Measurements from ENCODE around the gene ASTN2. TPM values are rescaled to one million over a fixed set of nuclear protein-coding genes. Genes with fewer than 3 reads are reported as not detected.

The ASTN2 gene
- total and polyA plus RNA-seq, 2 experiments from 2014 or later: 7.0 to 24.6 TPM

DNA sequence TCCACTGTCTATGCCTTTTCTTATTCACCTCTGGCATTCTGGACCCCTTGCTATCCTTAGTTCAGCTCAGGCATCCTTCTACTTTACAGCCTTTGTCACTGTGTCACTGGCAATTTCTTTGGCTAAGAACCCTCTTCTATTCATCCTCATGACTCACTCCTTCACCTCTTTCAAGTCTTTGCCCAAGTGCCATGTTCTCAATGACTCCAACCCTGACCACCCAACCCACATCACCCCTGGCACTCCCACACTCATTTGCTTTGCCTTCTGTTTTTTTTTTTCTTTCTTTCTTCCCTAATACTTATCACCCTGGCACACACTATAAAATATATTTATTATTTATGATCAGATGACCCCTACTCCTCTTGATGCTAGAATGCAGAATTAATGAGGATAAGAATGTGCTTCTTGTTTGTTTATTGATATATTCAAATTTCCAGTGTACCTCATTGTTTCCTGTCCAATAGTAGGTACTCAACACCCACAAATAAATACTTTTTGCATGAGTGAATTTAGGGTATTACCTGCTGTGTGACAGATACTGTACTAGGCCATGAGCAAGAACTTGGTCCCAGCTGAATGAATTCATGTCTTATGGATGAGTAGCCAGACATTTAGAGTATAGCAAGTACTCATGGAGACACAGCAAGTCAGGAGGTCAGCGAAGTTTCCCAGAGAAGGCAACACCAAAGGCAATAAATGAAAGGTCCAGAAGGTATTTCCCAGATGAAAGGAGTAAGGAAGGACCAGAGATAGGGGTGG, 1025.1 kb downstream of the ASTN2 start (continued):
- TF ChIP-seq, protein P1, sequence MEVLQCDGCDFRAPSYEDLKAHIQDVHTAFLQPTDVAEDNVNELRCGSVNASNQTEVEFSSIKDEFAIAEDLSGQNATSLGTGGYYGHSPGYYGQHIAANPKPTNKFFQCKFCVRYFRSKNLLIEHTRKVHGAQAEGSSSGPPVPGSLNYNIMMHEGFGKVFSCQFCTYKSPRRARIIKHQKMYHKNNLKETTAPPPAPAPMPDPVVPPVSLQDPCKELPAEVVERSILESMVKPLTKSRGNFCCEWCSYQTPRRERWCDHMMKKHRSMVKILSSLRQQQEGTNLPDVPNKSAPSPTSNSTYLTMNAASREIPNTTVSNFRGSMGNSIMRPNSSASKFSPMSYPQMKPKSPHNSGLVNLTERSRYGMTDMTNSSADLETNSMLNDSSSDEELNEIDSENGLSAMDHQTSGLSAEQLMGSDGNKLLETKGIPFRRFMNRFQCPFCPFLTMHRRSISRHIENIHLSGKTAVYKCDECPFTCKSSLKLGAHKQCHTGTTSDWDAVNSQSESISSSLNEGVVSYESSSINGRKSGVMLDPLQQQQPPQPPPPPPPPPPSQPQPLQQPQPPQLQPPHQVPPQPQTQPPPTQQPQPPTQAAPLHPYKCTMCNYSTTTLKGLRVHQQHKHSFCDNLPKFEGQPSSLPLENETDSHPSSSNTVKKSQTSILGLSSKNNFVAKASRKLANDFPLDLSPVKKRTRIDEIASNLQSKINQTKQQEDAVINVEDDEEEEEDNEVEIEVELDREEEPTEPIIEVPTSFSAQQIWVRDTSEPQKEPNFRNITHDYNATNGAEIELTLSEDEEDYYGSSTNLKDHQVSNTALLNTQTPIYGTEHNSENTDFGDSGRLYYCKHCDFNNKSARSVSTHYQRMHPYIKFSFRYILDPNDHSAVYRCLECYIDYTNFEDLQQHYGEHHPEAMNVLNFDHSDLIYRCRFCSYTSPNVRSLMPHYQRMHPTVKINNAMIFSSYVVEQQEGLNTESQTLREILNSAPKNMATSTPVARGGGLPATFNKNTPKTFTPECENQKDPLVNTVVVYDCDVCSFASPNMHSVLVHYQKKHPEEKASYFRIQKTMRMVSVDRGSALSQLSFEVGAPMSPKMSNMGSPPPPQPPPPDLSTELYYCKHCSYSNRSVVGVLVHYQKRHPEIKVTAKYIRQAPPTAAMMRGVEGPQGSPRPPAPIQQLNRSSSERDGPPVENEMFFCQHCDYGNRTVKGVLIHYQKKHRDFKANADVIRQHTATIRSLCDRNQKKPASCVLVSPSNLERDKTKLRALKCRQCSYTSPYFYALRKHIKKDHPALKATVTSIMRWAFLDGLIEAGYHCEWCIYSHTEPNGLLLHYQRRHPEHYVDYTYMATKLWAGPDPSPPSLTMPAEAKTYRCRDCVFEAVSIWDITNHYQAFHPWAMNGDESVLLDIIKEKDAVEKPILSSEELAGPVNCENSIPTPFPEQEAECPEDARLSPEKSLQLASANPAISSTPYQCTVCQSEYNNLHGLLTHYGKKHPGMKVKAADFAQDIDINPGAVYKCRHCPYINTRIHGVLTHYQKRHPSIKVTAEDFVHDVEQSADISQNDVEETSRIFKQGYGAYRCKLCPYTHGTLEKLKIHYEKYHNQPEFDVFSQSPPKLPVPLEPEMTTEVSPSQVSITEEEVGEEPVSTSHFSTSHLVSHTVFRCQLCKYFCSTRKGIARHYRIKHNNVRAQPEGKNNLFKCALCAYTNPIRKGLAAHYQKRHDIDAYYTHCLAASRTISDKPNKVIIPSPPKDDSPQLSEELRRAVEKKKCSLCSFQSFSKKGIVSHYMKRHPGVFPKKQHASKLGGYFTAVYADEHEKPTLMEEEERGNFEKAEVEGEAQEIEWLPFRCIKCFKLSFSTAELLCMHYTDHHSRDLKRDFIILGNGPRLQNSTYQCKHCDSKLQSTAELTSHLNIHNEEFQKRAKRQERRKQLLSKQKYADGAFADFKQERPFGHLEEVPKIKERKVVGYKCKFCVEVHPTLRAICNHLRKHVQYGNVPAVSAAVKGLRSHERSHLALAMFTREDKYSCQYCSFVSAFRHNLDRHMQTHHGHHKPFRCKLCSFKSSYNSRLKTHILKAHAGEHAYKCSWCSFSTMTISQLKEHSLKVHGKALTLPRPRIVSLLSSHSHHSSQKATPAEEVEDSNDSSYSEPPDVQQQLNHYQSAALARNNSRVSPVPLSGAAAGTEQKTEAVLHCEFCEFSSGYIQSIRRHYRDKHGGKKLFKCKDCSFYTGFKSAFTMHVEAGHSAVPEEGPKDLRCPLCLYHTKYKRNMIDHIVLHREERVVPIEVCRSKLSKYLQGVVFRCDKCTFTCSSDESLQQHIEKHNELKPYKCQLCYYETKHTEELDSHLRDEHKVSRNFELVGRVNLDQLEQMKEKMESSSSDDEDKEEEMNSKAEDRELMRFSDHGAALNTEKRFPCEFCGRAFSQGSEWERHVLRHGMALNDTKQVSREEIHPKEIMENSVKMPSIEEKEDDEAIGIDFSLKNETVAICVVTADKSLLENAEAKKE (CRISPR knock-in tag; IDR thresholded peaks at IDR 0.05): no peak
- TF ChIP-seq EZH2phosphoT487 (IDR thresholded peaks at IDR 0.05; ENCODE audit: unreplicated experiment) (no peak), NANOG (IDR thresholded peaks at IDR 0.05; ENCODE audit: borderline replicate concordance) (no peak), REST (IDR thresholded peaks at IDR 0.05; ENCODE audit: unreplicated experiment) (no peak), EZH2 (IDR thresholded peaks at IDR 0.05; ENCODE audit: low read depth, unreplicated experiment) (no peak), ZNF114 (CRISPR knock-in tag; IDR thresholded peaks at IDR 0.05) (no peak)
- TF ChIP-seq, protein P2, sequence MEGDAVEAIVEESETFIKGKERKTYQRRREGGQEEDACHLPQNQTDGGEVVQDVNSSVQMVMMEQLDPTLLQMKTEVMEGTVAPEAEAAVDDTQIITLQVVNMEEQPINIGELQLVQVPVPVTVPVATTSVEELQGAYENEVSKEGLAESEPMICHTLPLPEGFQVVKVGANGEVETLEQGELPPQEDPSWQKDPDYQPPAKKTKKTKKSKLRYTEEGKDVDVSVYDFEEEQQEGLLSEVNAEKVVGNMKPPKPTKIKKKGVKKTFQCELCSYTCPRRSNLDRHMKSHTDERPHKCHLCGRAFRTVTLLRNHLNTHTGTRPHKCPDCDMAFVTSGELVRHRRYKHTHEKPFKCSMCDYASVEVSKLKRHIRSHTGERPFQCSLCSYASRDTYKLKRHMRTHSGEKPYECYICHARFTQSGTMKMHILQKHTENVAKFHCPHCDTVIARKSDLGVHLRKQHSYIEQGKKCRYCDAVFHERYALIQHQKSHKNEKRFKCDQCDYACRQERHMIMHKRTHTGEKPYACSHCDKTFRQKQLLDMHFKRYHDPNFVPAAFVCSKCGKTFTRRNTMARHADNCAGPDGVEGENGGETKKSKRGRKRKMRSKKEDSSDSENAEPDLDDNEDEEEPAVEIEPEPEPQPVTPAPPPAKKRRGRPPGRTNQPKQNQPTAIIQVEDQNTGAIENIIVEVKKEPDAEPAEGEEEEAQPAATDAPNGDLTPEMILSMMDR (conservative IDR thresholded peaks at IDR 0.05; ENCODE audit: low read depth in 2 of 2): no peak

Data from GM23338 (cell line).